ENCODE measurements around the gene XPR1. TPM values are rescaled to one million over a fixed set of nuclear protein-coding genes. Genes with fewer than 3 reads are reported as not detected.

The XPR1 gene
- total RNA-seq, 1 donor from 2014 or later, result 66.2 TPM

- no peak for DNase-seq (ENCODE audit: low spot score)
Observed at GRCh38 chr1:180930687-180931086, 298.9 kb downstream of the XPR1 start.

DNA sequence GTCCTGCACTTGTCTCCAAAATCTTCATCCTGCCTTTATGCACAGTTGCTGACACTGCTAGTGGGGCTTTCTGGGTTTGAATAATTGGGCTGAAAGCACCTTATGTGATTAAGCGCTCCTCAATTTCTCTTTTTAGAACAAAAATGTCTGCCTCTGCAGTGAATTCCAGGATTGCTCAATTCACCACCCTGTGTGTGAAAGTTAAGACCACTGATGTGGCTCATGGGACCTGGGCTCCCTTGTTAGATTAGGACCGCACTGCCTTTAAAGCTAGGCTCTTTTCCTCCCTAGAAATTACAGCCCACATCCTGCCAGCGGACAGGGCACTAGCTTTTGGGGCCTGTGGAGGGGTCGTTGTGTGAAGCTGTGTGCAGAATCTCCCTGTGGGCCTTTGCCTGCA, 299.7 kb downstream of the XPR1 start:
- no peak for DNase-seq (ENCODE audit: low spot score)

GRCh38 chr1:180932378-180932777, 300.6 kb downstream of the XPR1 start:
- no peak for DNase-seq (ENCODE audit: low spot score)

DNA sequence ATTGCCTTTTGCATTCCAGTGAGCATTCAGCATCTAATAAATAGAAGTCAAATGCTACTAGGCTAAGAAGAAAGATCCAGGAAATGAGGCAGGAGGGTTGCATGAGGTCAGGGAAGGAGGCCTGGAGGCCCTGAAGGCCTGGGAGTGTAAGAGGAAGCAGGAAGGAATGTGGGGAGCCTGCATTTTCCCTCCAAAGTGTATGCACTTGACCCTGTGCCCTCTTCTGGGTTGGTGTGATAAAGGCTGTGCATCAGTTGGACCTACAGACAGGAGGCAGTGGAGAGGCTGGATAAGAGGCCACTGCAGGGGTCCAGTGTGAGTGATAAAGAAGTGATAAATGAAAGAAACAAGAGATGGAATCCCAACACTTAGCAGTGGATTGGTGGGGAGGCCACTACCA, 301.3 kb downstream of the XPR1 start:
- no peak for DNase-seq (ENCODE audit: low spot score)

DNA sequence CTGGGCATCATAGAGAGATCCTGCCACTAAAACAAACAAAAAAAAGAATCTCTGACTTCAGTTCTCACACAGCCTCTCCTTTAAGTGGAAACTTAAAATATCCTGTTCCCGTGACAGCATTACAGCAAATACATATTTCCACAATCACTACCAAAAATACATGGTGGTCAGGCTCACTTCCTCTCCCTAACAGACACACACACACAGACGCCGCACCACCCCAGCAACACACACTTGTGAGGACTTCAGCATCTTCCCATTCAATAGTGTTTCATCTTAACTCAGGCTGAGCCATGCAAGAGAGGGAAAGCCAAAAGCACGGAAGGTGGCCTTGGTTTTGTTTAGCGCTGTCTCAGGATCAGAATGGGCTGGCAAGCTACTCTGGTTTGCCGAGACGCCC, 302.7 kb downstream of the XPR1 start:
- no peak for DNase-seq (ENCODE audit: low spot score)

DNA sequence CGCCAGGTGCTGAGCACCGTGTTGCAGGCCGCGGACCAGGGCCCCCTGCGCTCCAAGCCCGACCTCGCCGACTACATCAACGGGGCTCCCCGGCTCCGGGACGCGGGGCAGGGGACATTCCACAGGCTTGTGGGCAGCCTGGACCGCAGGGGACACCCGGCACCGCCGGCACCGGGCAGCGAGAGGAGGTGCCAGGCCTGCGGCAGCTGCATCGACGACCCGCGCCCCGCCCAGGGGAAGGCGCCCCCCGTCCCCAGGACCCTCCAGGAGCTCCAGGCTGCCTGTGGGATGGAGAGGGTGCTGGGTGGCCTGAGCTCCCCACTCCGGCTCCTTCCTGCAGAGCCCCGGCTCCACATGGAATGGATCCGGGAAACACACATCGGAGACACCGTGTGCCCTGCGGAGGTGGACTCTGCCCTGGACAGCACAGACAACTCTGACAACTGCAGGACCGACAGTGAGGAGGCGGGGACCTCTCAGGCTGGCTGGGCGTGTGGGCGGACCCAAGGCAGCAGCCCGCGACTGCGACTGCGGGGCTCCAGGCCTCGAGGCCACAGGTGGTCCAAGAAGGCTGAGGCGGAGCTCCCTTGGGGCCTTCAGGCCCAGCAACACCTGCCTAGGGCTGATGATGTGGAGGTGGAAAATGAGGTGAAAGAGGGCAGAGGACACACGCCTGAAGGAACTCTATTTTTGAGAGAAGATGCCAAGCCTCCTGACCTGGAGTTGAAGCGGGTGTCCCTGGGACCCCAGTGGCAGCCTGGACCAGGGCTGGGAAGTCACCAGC, 303.7 kb downstream of the XPR1 start:
- no peak for DNase-seq (ENCODE audit: low spot score)

DNA sequence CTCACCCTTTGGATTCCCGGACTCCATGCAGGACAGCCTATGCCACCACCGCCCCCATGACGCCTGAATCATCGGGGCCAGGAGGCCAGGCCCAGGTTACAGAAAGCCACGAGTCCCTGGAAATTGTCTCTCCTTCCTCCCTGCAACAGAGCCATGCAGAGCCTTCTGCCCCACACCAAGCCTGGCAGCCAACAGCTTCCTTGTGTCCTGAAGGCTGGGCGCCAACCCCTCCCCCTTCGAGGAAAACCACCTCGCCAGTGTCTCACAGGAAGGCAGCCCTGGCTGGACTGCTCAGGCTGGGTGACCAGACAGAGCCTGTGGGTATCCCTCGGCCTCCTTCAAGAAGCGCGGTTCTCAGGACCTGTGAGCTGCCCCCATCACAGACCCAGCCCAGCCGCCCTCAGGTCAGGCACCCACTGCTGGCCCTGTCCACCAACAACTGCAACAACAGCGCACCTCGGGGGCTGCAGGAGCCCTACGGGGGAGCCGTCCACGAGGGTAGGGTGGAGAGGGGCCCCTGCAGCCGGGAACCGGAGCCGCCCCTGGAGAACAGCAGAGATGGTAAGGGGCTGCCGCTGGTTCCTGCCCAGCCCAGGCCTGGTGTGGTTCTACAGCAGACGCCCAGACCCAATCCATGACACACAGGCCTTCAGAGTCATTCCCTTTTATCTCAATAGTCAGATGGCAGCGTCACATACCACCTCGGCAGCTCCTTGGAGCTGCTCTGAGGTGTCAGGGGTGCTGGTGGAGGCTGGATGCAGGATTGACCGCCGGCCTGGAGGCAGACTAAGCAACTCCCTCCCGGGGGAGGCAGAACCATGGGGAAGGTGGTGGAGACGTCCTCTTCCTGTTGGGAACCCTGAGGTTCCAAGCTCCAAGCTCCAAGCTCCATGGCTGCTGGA, 304.5 kb downstream of the XPR1 start:
- DNase-seq (ENCODE audit: low spot score), result no peak

DNA sequence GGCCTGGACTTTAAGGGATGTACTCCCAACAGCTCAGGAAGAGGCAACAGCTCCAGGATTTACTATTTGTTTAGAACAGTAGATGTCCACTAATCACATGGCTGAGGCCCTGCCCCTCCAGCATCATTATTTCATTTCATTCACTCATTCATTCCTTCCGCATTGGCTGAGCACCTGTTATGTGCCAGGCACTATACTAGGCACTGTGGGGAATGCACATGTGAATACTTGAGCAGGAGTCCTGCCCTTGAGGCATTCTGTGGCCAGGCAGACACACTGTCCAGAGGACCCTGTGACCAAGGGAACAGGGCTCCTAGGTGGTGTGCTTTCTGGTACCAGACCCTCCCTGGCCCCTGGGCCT, 305.2 kb downstream of the XPR1 start:
- DNase-seq (ENCODE audit: low spot score), result no peak

GRCh38 chr1:180937624-180938225, 305.9 kb downstream of the XPR1 start:
- no peak for DNase-seq (ENCODE audit: low spot score)

DNA sequence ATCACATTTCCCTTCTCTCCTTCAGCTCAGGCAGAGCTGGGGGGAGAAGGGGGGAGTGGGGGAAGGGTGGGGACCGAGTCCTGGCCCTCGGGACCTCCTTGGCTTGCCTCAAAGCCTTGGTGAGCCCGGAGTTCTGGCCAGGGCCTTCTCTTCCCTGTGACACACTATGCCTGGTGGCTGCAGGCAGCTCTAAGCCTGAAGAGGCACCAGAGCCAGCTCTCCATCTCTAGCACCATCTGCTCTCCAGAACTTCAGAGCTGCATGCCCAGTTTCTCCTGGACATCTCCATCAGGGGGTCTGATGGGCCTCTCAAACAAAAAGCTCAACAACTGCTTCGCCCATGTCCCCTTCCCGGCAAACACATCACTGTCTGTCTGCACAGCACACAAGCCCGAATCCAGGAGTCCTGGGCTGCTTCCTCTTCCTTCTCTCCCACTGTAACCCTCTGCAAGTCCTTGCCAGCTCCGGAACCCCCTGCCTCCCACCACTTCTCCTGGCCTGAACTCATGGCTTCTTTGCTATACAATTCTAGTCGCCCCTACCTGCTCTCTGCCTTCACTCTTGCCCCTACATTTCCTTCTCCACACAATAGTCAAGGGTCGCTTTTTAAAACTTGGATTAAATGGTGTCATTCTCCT, 307.4 kb downstream of the XPR1 start:
- no peak for DNase-seq (ENCODE audit: low spot score)

DNA sequence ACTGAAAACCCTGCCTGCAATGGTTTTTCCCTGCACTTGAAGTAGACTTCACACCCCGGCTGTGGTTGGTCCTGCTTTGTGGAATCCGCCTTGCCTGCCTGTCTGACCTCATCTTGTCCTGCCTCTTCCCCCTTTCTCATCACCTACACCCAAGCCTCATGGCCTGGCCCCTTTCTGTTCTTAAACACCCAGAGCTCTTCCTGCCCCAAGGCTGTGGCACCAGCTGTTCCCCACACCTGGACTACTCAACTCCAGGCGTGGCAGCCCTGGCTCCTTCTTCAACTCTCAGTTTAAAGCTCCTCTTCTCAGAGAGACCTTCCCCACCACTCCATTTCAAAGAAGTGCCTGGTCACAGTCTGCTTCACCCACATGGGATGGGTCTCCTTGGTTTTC, 307.9 kb downstream of the XPR1 start:
- no peak for DNase-seq (ENCODE audit: low spot score)

Other genes with a start within 250 kb of the XPR1 start
- gene ACBD6, start 129.4 kb upstream of the XPR1 start, total RNA-seq, result 48.2 TPM
- not detected for gene OVAAL, start 73.1 kb upstream of the XPR1 start, total RNA-seq

Data from ureter (tissue), 1 donor.